Tibial nerve (tissue), 4 donors: ENCODE measurements around the gene RBP3. TPM values are rescaled to one million over a fixed set of nuclear protein-coding genes. Genes with fewer than 3 reads are reported as not detected.

ENCODE experiments used
- DNase-seq, 2 donors: peaks; one replicate each; pipeline ENCODE4 v3.0.0-alpha.2; 2019; ENCODE audit warnings: low spot score in 2 of 2
- H3K27ac ChIP-seq, 4 donors: fragments of 200-600 bp; sonication (generic) in 3 of 4; one replicate each; pipeline ENCODE4 v1.5.1; 2017 to 2019; ENCODE audit warnings: mild to moderate bottlenecking in 1 of 4
- H3K27me3 ChIP-seq, 2 donors: fragments of 200-600 bp; sonication (generic) in 1 of 2; one replicate each; pipeline versions ENCODE4 v1.5.1 to v1.6.0; 2017 to 2019
- H3K36me3 ChIP-seq, 3 donors: fragments of 200-600 bp; sonication (generic); one replicate each; pipeline ENCODE4 v1.5.1; 2018 to 2019
- H3K4me1 ChIP-seq, 4 donors: fragments of 200-600 bp; sonication (generic) in 3 of 4; one replicate each; pipeline ENCODE4 v1.5.1; 2017 to 2019
- H3K4me3 ChIP-seq, 4 donors: fragments of 200-600 bp; sonication (generic) in 3 of 4; one replicate each; pipeline ENCODE4 v1.5.1; 2017 to 2019; ENCODE audit warnings: mild to moderate bottlenecking in 1 of 4, moderate library complexity in 1 of 4
- H3K9me3 ChIP-seq, 4 donors: fragments of 200-600 bp; sonication (generic) in 3 of 4; one replicate each; pipeline ENCODE4 v1.5.1; 2017 to 2019
- CTCF ChIP-seq, 5 experiments: fragments of 200-600 bp in 3 of 5; fragments of 450-650 bp in 2 of 5; sonication (generic) in 3 of 5; IDR thresholded peaks; one replicate each; pipeline ENCODE4 v1.5.1; 2016 to 2019; ENCODE audit warnings: antibody characterized with exemption in 5 of 5, mild to moderate bottlenecking in 3 of 5, moderate library complexity in 2 of 5
- EP300 ChIP-seq, 2 donors: sonication (generic); formaldehyde crosslinking; IDR thresholded peaks; one replicate each; pipeline ENCODE4 v1.6.1; 2017; ENCODE audit warnings: antibody characterized with exemption in 2 of 2, mild to moderate bottlenecking in 1 of 2
- POLR2A ChIP-seq, 2 donors: fragments of 450-650 bp; IDR thresholded peaks; one replicate each; pipeline ENCODE4 v1.6.1; 2017; ENCODE audit warnings: antibody characterized with exemption in 2 of 2, mild to moderate bottlenecking in 2 of 2, moderate library complexity in 2 of 2
- WGBS, 2 donors: methylation state at CpG; one replicate each; pipeline ENCODE4 v1.1.5; 2018; 5-methylcytosine and 5-hydroxymethylcytosine counted together
- total RNA-seq, 4 donors: library from RNA; depleted of rRNA; stranded (reverse); fragments of >200 nt; gene quantifications; one replicate each; pipeline ENCODE4 v1.1.0, GENCODE V29; 2016

The RBP3 gene
- total RNA-seq, 4 donors from 2014 or later, result not detected

DNA sequence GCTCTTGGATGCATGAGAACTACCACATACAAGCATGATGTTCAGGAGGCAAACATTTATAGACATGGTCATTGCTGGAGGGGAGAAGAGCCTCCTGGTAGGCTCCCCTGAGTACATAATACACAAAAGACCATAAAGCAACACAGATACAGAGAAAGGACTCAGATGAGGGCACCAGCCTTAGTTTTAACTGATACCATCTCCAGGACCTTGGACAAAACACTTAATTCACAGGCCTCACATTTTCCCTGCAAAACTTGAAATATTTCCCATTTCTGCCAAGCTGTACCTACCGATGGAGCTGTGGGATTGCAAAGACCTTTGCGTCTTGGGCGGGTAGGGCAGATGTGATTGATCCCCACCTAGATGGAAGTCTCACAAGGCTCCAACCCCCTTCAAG is 52.6 kb downstream of the RBP3 start:
- TF ChIP-seq POLR2A (IDR thresholded peaks at IDR 0.05) (no peak), CTCF (IDR thresholded peaks at IDR 0.05) (no peak), EP300 (IDR thresholded peaks at IDR 0.05) (no peak)
- Histone ChIP-seq H3K4me1 (peaks cover 0 to 30% (median 15%) of the 10 kb centered on the region in 4 donors), H3K27me3 (no peaks in the 10 kb centered on the region), H3K36me3 (no peaks in the 10 kb centered on the region), H3K9me3 (no peaks in the 10 kb centered on the region), H3K4me3 (no peak overlapping the region), H3K27ac (no peak overlapping the region)
- WGBS, 2 donors, result 94 to 98% methylated on average over 3 of the region's 3 CpGs
- no peak for DNase-seq

DNA sequence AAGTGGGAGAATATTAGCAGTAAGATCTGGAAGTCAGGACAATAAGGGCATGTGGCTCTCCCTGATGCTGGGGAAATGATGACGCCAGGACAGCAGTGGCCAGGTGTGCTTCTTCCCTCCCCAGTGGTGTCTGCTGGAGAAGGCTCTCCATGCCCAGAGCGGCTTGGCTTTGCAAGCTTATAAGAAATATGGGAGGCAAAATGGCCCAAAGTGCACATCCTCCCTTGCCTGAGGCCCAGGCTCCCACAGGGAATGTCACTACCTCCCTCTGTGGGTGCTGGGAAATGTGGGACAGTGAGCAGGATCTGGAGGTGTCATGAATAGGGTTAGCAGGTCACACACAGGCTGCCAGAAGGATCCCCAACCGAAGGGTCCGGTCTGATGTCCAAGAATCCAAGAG is 53.0 kb downstream of the RBP3 start:
- H3K4me3 ChIP-seq, result no peak overlapping the region
- no peaks in the 10 kb centered on the region for H3K36me3 ChIP-seq
- H3K27ac ChIP-seq, result no peak overlapping the region
- TF ChIP-seq CTCF (IDR thresholded peaks at IDR 0.05) (no peak), EP300 (IDR thresholded peaks at IDR 0.05) (no peak), POLR2A (IDR thresholded peaks at IDR 0.05) (no peak)
- H3K9me3 ChIP-seq, result no peaks in the 10 kb centered on the region
- DNase-seq, result no peak
- WGBS, 2 donors, result 85 to 96% methylated on average over 4 of the region's 4 CpGs
- H3K4me1 ChIP-seq, result peaks cover 0 to 30% (median 15%) of the 10 kb centered on the region in 4 donors
- H3K27me3 ChIP-seq, result no peaks in the 10 kb centered on the region

GRCh38 chr10:47401874-47402640 is 53.9 kb downstream of the RBP3 start:
- WGBS, 2 donors, result 60 to 65% methylated on average over 10 of the region's 10 CpGs
- Histone ChIP-seq H3K9me3 (no peaks in the 10 kb centered on the region), H3K36me3 (no peaks in the 10 kb centered on the region), H3K27ac (peak overlapping the region in 2 of 4 donors; percentile 32 to 71), H3K4me1 (peaks cover 0 to 30% (median 15%) of the 10 kb centered on the region in 4 donors), H3K27me3 (no peaks in the 10 kb centered on the region), H3K4me3 (no peak overlapping the region)
- DNase-seq, result peak in 1 of 2 donors; percentile 3
- TF ChIP-seq CTCF (IDR thresholded peaks at IDR 0.05), result no peak
- TF ChIP-seq EP300 (IDR thresholded peaks at IDR 0.05), result no peak
- TF ChIP-seq POLR2A (IDR thresholded peaks at IDR 0.05), result no peak

DNA sequence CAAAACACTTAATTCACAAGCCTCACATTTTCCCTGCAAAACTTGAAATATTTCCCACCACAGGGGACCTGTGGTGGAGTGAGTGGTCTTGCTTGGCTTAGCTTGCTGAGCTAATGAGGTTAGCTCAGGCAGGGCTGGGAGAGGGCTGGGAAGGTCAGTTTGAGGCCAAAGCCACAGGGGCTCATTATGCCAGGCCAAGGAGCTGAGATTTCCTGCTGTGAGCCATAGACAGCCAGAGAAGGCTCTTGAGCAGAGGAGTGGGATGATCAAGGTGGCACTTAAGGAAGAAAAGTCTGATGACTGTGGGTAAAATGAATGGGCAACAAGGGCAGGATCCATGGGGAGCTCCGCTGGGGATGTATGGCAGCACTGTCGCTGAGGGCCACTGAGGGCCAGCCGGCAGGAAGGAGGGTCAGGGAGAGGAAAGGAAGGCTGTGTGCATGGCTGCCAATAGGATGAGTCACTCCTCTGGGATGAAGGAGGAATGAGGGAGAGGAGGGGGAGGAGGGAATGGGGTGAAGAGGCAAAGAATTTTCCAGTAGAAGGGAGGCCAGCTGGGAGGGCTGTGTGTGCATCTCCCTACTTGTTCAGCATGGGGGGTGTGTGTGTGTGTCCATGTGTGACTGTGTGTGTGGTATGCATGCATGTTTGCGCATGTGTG is 54.6 kb downstream of the RBP3 start:
- Histone ChIP-seq H3K4me3 (no peak overlapping the region), H3K36me3 (no peaks in the 10 kb centered on the region), H3K27ac (peak overlapping the region in 2 of 4 donors; percentile 32 to 71), H3K27me3 (no peaks in the 10 kb centered on the region), H3K4me1 (peaks cover 0 to 30% (median 15%) of the 10 kb centered on the region in 4 donors), H3K9me3 (no peaks in the 10 kb centered on the region)
- 15 to 26% methylated on average over 4 of the region's 4 CpGs for WGBS, 2 donors
- DNase-seq, result peak; percentile 30 to 56
- TF ChIP-seq EP300 (IDR thresholded peaks at IDR 0.05), result peak in 1 of 2 donors; percentile 34
- TF ChIP-seq POLR2A (IDR thresholded peaks at IDR 0.05), result no peak
- no peak for TF ChIP-seq CTCF (IDR thresholded peaks at IDR 0.05)
